Large intestine (tissue), 3 donors: ENCODE measurements around the gene CELF2. TPM values are rescaled to one million over a fixed set of nuclear protein-coding genes. Genes with fewer than 3 reads are reported as not detected.
"Not testable (repeated sequence)": the region's sequence is repeated elsewhere in the genome, so short reads cannot be mapped to it uniquely, and the experiment has no call there.

Source experiments
- DNase-seq, 2 donors: peaks; one replicate each; pipeline versions ENCODE4 v3.0.0 to v3.0.0-alpha.2; 2013
- H3K27ac ChIP-seq: one replicate; pipeline ENCODE4 v1.5.1; 2013; ENCODE audit warnings: low read length
- H3K27me3 ChIP-seq: 2 replicates; pipeline ENCODE4 v1.6.1; 2013; ENCODE audit warnings: low read length; ENCODE audit not compliant: control insufficient read depth, insufficient read depth
- H3K36me3 ChIP-seq: 2 replicates; pipeline ENCODE4 v1.6.1; 2013; ENCODE audit warnings: low read length; ENCODE audit not compliant: control insufficient read depth, insufficient read depth
- H3K4me1 ChIP-seq: one replicate; pipeline ENCODE4 v1.6.1; 2013; ENCODE audit warnings: low read length; ENCODE audit not compliant: control insufficient read depth, insufficient read depth
- H3K4me3 ChIP-seq: one replicate; pipeline ENCODE4 v1.5.1; 2013; ENCODE audit warnings: low read length
- H3K9me3 ChIP-seq: one replicate; pipeline ENCODE4 v1.6.1; 2013; ENCODE audit warnings: mild to moderate bottlenecking, low read depth, low read length, moderate library complexity; ENCODE audit not compliant: control insufficient read depth
- WGBS: methylation state at CpG from one replicate; pipeline ENCODE4 v1.1.5; 2013; ENCODE audit warnings: low lambda C conversion rate; ENCODE audit not compliant: insufficient coverage; 5-methylcytosine and 5-hydroxymethylcytosine counted together
- polyA plus RNA-seq: library from polyadenylated mRNA; unstranded; fragments of 120-200 nt; gene quantifications from one replicate; pipeline ENCODE4 v1.2.1, GENCODE V29; 2013

Gene CELF2
- polyA plus RNA-seq, 1 donor: 14.9 TPM

GRCh38 chr10:10989669-10990068, 28.0 kb upstream of the CELF2 start:
- H3K27me3 ChIP-seq: no peaks in the 10 kb centered on the region
- no peak overlapping the region for H3K27ac ChIP-seq
- H3K4me1 ChIP-seq: no peaks in the 10 kb centered on the region
- no peaks in the 10 kb centered on the region for H3K9me3 ChIP-seq
- no peak overlapping the region for H3K4me3 ChIP-seq
- no peak for DNase-seq
- no peaks in the 10 kb centered on the region for H3K36me3 ChIP-seq

GRCh38 chr10:10991144-10991543, 26.5 kb upstream of the CELF2 start:
- Histone ChIP-seq H3K27me3 (no peaks in the 10 kb centered on the region), H3K36me3 (no peaks in the 10 kb centered on the region), H3K9me3 (no peaks in the 10 kb centered on the region), H3K4me1 (no peaks in the 10 kb centered on the region), H3K4me3 (no peak overlapping the region), H3K27ac (no peak overlapping the region)
- no CpG with 5 or more reads among the region's 2 CpGs for WGBS
- DNase-seq: no peak

- Histone ChIP-seq H3K27me3 (no peaks in the 10 kb centered on the region), H3K27ac (no peak overlapping the region), H3K4me3 (no peak overlapping the region), H3K4me1 (no peaks in the 10 kb centered on the region), H3K9me3 (no peaks in the 10 kb centered on the region), H3K36me3 (no peaks in the 10 kb centered on the region)
- DNase-seq: no peak
- no CpG with 5 or more reads among the region's 2 CpGs for WGBS
Measured at GRCh38 chr10:10992072-10992471, 25.6 kb upstream of the CELF2 start.

- Histone ChIP-seq H3K27ac (no peak overlapping the region), H3K4me1 (no peaks in the 10 kb centered on the region), H3K9me3 (no peaks in the 10 kb centered on the region), H3K4me3 (no peak overlapping the region), H3K27me3 (no peaks in the 10 kb centered on the region), H3K36me3 (no peaks in the 10 kb centered on the region)
- WGBS: 100% methylated on average over 2 of the region's 3 CpGs
- no peak for DNase-seq
Measured at GRCh38 chr10:10992961-10993714, 24.5 kb upstream of the CELF2 start.

- DNase-seq: no peak
- Histone ChIP-seq H3K4me1 (no peaks in the 10 kb centered on the region), H3K36me3 (no peaks in the 10 kb centered on the region), H3K4me3 (no peak overlapping the region), H3K9me3 (no peaks in the 10 kb centered on the region), H3K27me3 (no peaks in the 10 kb centered on the region), H3K27ac (no peak overlapping the region)
Measured at GRCh38 chr10:10993785-10994184, 23.9 kb upstream of the CELF2 start.

GRCh38 chr10:10994360-10994759, 23.3 kb upstream of the CELF2 start:
- Histone ChIP-seq H3K4me3 (no peak overlapping the region), H3K36me3 (no peaks in the 10 kb centered on the region), H3K4me1 (no peaks in the 10 kb centered on the region), H3K9me3 (no peaks in the 10 kb centered on the region), H3K27ac (no peak overlapping the region), H3K27me3 (no peaks in the 10 kb centered on the region)
- no CpG with 5 or more reads among the region's 2 CpGs for WGBS
- no peak for DNase-seq

- Histone ChIP-seq H3K36me3 (no peaks in the 10 kb centered on the region), H3K27ac (no peak overlapping the region), H3K4me3 (no peak overlapping the region), H3K9me3 (no peaks in the 10 kb centered on the region), H3K27me3 (no peaks in the 10 kb centered on the region), H3K4me1 (no peaks in the 10 kb centered on the region)
- DNase-seq: no peak
- WGBS: 98% methylated on average over 5 of the region's 5 CpGs
Measured at GRCh38 chr10:10995120-10995519, 22.6 kb upstream of the CELF2 start.

- no peaks in the 10 kb centered on the region for H3K27me3 ChIP-seq
- H3K27ac ChIP-seq: no peak overlapping the region
- no peaks in the 10 kb centered on the region for H3K36me3 ChIP-seq
- H3K4me3 ChIP-seq: no peak overlapping the region
- H3K9me3 ChIP-seq: no peaks in the 10 kb centered on the region
- no peak for DNase-seq
- H3K4me1 ChIP-seq: no peaks in the 10 kb centered on the region
- WGBS: no CpG with 5 or more reads among the region's 7 CpGs
Measured at GRCh38 chr10:10996966-10997620, 20.6 kb upstream of the CELF2 start.

GRCh38 chr10:10999501-10999900, 18.2 kb upstream of the CELF2 start:
- H3K9me3 ChIP-seq, H3K4me1 ChIP-seq, H3K4me3 ChIP-seq, H3K27ac ChIP-seq, DNase-seq, H3K36me3 ChIP-seq, H3K27me3 ChIP-seq: not testable (repeated sequence)
- WGBS: no CpG with 5 or more reads among the region's 4 CpGs

GRCh38 chr10:11002485-11002884, 15.2 kb upstream of the CELF2 start:
- Histone ChIP-seq H3K4me1 (no peaks in the 10 kb centered on the region), H3K36me3 (no peaks in the 10 kb centered on the region), H3K27me3 (peaks cover 9% of the 10 kb centered on the region), H3K4me3 (no peak overlapping the region), H3K27ac (no peak overlapping the region), H3K9me3 (no peaks in the 10 kb centered on the region)
- DNase-seq: no peak
- WGBS: 100% methylated on average over 2 of the region's 5 CpGs

GRCh38 chr10:11002916-11003315, 14.8 kb upstream of the CELF2 start:
- Histone ChIP-seq H3K4me3 (no peak overlapping the region), H3K4me1 (no peaks in the 10 kb centered on the region), H3K27ac (no peak overlapping the region), H3K27me3 (peaks cover 13% of the 10 kb centered on the region), H3K9me3 (no peaks in the 10 kb centered on the region), H3K36me3 (no peaks in the 10 kb centered on the region)
- WGBS: no CpG with 5 or more reads among the region's 3 CpGs
- DNase-seq: no peak
